HAP-1 (cell line): ENCODE measurements around the gene ATP6V0D1.

Source experiments
- DNase-seq, 2 experiments: peaks; one replicate each; pipeline ENCODE4 v3.0.0-alpha.2; 2016 to 2020; ENCODE audit warnings: low spot score in 2 of 2
- H3K27me3 ChIP-seq: fragments of 250-450 bp; sonication (Bioruptor Pico); 2 replicates; pipeline ENCODE4 v1.5.1; 2020; ENCODE audit warnings: low read depth, mild to moderate bottlenecking, moderate library complexity
- H3K36me3 ChIP-seq: fragments of 250-450 bp; sonication (Bioruptor Pico); replicated peaks from 2 replicates; pipeline ENCODE4 v1.5.1; 2020; ENCODE audit warnings: mild to moderate bottlenecking
- H3K4me1 ChIP-seq: fragments of 250-450 bp; sonication (Bioruptor Pico); 2 replicates; pipeline ENCODE4 v1.5.1; 2020; ENCODE audit warnings: mild to moderate bottlenecking
- H3K4me3 ChIP-seq: fragments of 250-450 bp; sonication (Bioruptor Pico); 2 replicates; pipeline ENCODE4 v1.5.1; 2020; ENCODE audit warnings: mild to moderate bottlenecking, moderate library complexity
- H3K9me3 ChIP-seq: fragments of 250-450 bp; sonication (Bioruptor Pico); 2 replicates; pipeline ENCODE4 v1.5.1; 2020; ENCODE audit warnings: mild to moderate bottlenecking, moderate library complexity
- in situ Hi-C: fragments of 300-500 bp; cut with MboI; formaldehyde crosslinking; loops from 3 replicates; pipeline ENCODE4 v1.14.3; 2020; ENCODE audit warnings: low sequenced_read_pairs, inconsistent platforms, mixed read lengths

ATP6V0D1 gene

DNA sequence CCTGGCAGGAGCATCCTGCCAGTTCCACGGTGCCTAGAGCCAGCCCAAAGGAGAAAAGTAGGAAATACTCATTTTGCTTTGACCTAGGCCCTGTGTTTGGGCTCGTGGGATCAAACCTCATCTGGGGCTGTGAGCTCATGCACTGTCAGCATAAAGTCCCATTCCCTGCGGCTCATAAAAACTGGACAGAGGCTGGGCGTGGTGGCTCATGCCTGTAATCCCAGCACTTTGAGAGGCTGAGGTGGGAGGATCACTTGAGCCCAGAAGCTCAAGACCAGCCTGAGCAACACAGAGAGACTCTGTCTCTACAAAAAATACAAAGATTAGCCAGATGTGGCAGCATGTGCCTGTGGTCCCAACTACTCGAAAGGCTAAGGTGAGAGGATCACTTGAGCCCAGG, 17.9 kb downstream of the ATP6V0D1 start:
- H3K27me3 ChIP-seq, result no peaks in the 10 kb centered on the region
- H3K4me1 ChIP-seq, result peaks cover 4% of the 10 kb centered on the region; the same call in 1 of the 2 replicates
- no peak for DNase-seq
- no peak overlapping the region for H3K4me3 ChIP-seq
- in situ Hi-C loops, result loop anchor here (10.0 kb wide), 1 partner anchor 488 kb away; no protein-coding TSS in a partner anchor
- H3K9me3 ChIP-seq, result no peaks in the 10 kb centered on the region
- H3K36me3 ChIP-seq, result no peaks in the 10 kb centered on the region

DNA sequence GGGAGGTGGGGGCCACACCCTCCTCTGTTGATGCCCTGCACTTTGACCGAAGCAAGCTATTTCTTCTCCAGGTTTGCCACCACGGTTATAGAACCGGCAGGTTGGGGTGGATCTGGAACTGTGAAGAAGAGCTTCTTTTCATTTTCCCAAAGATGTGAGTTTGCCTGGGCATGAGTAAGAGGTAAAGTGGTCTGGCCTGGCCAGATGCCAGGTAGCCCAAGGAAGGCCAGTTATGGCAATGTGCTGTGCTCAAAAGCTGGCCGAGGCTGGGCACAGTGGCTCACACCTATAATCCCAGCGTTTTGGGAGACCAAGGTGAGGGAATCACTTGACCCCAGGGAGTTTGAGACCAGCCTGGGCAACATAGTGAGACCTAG, 18.7 kb downstream of the ATP6V0D1 start:
- in situ Hi-C loops, result loop anchor here (10.0 kb wide), 1 partner anchor 487 kb away; no protein-coding TSS in a partner anchor
- H3K4me1 ChIP-seq, result peaks cover 4% of the 10 kb centered on the region; the same call in 1 of the 2 replicates
- H3K27me3 ChIP-seq, result no peaks in the 10 kb centered on the region
- H3K4me3 ChIP-seq, result no peak overlapping the region
- no peaks in the 10 kb centered on the region for H3K9me3 ChIP-seq
- no peak for DNase-seq
- H3K36me3 ChIP-seq, result no peaks in the 10 kb centered on the region

DNA sequence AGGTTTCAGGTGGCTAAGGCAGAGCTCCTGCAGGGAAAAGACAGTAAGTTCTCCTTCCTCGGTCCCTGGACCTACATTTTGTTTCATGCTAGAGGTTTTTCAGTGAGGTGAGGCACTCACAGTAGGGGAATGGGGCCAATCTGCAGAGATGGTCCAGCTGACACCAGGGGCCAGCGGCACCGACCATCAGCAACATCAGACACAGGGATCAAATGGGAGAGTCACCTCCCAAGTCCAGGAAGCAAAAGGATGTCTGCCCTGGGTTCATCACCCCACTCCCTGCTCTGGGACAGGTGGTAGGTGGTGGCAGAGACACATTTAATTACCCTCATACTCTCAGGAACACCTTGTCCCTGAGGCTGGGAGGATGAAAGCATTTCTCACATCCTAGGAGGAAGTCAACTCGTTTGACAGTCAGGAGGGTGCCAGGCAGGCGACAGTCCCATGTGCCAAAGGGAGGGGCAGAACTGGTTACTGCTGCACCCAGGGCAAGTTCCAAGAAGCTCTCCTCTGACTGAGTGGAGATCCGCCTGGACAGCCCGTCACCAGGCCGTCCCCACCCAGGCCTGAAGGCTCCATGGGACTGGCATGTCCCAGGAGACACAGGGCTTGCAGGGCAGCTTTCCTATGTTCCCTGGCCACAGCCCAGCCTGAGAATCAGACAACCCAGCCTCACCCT, 19.2 kb downstream of the ATP6V0D1 start:
- Histone ChIP-seq H3K27me3 (no peaks in the 10 kb centered on the region), H3K36me3 (no peaks in the 10 kb centered on the region), H3K4me3 (no peak overlapping the region), H3K9me3 (no peaks in the 10 kb centered on the region), H3K4me1 (peaks cover 3% of the 10 kb centered on the region; the same call in 1 of the 2 replicates)
- in situ Hi-C loops, result loop anchor here (10.0 kb wide), 1 partner anchor 487 kb away; no protein-coding TSS in a partner anchor
- no peak for DNase-seq

DNA sequence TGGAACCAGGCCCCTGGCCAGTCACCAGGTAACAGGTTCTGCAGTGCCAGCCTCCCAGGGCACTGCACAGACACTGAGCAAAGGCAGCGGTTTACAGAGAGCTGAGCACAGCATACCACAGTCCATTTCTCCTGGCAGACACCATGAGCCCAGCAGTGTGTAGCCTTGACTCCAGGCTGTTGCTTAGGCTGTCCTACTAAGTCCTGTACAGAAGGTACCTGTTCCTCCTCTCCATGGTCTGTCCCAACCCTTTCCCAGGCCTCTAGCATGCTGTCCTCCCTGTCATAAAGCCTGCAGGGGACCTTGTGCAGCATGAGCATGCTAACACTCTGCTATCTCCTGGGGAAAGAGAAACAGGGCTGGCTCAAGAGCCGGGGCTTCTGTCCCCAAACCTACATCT, 20.0 kb downstream of the ATP6V0D1 start:
- H3K4me1 ChIP-seq, result no peaks in the 10 kb centered on the region
- no peaks in the 10 kb centered on the region for H3K36me3 ChIP-seq
- H3K4me3 ChIP-seq, result no peak overlapping the region
- H3K27me3 ChIP-seq, result no peaks in the 10 kb centered on the region
- no peak for DNase-seq
- in situ Hi-C loops, result loop anchor here (10.0 kb wide), 1 partner anchor 486 kb away; no protein-coding TSS in a partner anchor
- no peaks in the 10 kb centered on the region for H3K9me3 ChIP-seq

DNA sequence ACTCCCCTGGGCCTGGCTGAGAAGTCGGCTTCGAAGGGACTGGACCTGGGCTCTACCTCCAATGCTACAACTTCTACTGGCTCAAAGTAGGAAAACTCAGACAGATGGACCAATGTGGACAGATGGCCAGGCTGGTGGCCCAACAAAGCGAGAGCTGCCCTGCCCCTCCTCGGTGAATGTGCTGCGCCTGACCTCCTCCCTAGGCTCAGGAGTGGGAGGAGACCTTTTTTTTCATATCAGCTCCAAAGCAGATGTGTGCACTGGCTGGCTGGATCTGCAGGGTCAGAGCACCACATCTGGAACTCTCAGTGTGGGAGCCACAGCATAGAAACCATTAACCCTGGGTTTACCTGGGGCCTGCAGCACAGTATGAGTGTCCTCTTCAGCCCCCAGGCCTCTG, 20.8 kb downstream of the ATP6V0D1 start:
- no peaks in the 10 kb centered on the region for H3K36me3 ChIP-seq
- in situ Hi-C loops, result loop anchor here (10.0 kb wide), 1 partner anchor 485 kb away; no protein-coding TSS in a partner anchor
- H3K4me1 ChIP-seq, result no peaks in the 10 kb centered on the region
- DNase-seq, result no peak
- no peak overlapping the region for H3K4me3 ChIP-seq
- H3K27me3 ChIP-seq, result no peaks in the 10 kb centered on the region
- no peaks in the 10 kb centered on the region for H3K9me3 ChIP-seq

DNA sequence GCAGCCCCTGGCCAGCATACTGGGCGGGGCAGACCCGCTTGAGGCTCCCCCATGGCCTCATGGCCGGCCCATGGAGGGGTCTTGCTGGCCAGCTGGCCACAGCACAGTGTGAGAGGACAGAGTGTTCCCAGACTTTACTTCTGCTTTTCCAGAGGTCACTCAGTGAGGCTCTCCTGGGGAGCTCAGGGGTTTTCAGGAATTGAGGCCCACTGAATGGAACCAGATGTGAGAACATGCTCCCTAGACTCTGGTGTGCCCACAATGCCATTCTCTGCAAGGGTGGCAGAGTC, 21.2 kb downstream of the ATP6V0D1 start:
- no peaks in the 10 kb centered on the region for H3K4me1 ChIP-seq
- no peak overlapping the region for H3K4me3 ChIP-seq
- no peak for DNase-seq
- H3K9me3 ChIP-seq, result no peaks in the 10 kb centered on the region
- no peaks in the 10 kb centered on the region for H3K27me3 ChIP-seq
- in situ Hi-C loops, result loop anchor here (10.0 kb wide), 1 partner anchor 485 kb away; no protein-coding TSS in a partner anchor
- H3K36me3 ChIP-seq, result no peaks in the 10 kb centered on the region

DNA sequence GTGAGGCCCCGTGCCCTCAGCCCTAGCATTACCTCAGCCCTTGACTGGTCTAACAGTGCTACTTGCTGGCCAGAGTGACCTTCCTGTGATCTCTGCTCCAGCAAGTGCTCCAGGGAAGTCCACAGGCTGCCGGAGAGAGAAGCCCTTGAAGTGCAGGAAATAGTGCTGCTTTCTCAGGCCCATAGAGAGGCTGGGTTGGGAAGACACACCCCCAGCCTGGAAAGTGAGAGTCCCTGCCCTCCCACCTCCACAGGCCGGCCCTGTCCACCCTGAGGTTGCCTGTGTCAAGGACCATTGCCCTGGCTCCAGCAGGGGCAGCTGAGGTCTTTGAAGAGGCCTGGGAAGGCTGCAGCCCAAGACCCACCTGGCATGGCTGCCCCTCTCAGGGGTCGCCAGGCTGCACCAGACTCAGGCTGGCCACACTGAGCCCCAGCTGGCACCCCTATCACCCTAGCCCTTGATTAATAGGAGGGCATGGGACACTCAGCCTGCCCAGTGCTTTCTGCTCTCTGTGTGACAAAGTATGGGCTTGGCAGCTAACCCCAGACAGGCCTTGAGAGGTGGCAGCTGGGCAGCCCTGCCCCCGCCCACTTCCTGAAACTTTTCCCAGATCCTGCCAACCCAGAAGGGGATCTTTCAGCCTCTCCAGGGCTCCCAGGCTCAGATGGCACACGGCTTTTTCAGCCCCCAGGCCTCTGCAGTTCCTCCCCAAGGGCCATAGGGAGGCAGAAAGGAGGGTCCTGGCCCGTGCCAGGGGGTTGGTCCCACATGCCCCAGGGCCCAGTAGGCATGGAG, 21.7 kb downstream of the ATP6V0D1 start:
- Histone ChIP-seq H3K27me3 (no peaks in the 10 kb centered on the region), H3K4me1 (no peaks in the 10 kb centered on the region), H3K9me3 (no peaks in the 10 kb centered on the region), H3K36me3 (no peaks in the 10 kb centered on the region), H3K4me3 (no peak overlapping the region)
- no peak for DNase-seq
- in situ Hi-C loops, result no loop called here

DNA sequence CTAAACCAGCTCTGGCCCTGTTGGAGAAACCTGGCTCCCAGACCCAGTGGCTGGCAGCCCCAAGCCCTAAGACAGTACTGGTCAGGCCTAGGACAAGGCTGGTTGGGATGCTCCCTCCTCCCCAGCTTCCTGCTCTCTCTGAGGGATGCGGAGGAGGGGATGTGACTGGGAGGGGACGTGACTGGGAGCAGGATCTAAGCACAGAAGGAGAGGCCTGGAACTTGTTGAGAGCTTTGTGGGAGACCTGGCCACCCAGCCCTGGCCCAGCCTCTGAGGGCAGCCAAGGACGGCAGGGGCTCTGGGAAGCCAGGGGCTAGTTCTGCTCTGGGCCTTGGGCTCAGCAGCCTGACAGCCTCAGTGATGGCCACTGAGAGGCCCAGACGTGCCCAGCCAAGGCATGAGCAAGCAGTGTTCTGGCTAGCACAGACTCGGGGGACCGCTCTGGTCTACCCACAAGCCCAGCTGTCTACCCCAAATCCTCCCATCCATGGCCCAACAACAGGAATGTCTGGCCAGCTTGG, 22.8 kb downstream of the ATP6V0D1 start:
- Histone ChIP-seq H3K27me3 (no peaks in the 10 kb centered on the region), H3K4me1 (no peaks in the 10 kb centered on the region), H3K36me3 (no peaks in the 10 kb centered on the region), H3K9me3 (no peaks in the 10 kb centered on the region), H3K4me3 (no peak overlapping the region)
- DNase-seq, result no peak
- in situ Hi-C loops, result no loop called here

DNA sequence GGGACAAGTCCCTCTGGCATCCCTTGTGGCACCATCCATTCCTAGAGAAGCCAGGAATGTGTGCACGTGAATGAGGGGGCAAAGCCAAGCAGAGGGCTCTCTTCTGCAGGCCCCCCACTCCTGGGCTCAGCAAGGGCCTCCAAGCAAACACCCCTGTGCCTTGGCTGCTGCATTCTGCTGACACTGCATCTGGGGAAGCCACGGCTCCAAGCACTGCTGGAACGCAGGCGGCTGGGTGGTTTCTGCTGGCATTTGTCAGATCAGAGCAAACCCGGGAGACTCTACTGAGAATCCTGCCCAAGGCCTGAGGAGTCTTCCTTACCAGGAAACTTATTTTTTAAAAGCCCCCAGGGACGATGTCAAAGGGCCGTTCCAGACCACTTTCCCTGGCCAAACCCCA, 23.3 kb downstream of the ATP6V0D1 start:
- Histone ChIP-seq H3K4me3 (no peak overlapping the region), H3K4me1 (no peaks in the 10 kb centered on the region), H3K27me3 (no peaks in the 10 kb centered on the region), H3K9me3 (no peaks in the 10 kb centered on the region), H3K36me3 (no peaks in the 10 kb centered on the region)
- DNase-seq, result no peak
- in situ Hi-C loops, result no loop called here

DNA sequence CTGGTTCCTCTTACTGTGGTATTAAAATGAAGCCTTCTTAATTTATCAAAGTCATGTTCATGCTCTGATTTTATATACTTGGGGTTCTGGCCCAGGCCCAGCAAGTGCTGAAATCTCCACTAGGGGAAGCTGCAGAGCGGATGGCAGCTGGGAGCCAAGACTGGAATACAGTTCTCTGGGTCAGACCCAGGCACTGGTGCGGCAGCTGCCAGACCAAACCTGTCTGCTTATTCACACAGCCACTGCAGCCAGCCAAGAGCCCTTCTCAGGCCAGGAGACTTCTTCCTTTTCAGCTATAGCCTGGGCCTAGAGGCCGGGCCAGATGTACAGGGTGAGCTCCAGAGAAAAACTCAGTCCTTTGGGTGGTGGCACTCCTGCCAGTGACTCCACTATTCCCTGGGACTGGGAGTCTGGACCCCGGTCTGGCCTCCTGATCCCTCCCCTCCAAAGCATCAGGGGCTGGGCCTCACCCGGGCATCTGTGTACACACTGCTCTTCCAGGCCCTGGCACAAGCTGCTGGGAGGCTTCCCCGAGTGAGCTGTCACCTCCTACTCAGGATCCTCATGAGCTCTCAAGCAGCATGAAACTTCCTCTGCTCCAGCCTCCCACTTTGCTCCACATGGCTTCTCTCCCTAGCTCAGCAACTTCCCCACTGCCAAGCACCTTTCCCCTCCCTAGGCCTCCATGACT, 24.4 kb downstream of the ATP6V0D1 start:
- in situ Hi-C loops, result no loop called here
- no peaks in the 10 kb centered on the region for H3K4me1 ChIP-seq
- DNase-seq, result no peak

DNA sequence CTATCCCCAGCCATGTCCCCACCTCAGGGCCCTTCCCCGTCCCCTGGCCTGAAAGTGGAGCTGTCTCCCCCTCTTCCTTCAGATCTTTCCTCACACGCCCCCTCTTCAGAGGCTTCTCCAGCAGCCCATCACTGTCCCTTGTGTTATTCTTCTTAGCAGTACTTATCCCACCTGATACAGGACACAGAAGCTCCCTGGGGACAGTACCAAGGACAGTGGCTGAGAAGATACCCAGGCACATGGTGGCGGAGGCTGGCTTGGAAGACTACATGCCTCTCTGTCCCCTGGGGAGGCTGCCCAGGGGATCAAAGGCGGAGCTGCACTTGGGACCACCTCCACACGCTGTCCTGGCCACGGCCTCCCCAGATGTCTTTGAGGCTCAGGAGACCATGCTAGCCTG, 26.1 kb downstream of the ATP6V0D1 start:
- in situ Hi-C loops, result no loop called here
- H3K4me3 ChIP-seq, result no peak overlapping the region

More for the DNA sequence above, 24.4 kb downstream of the ATP6V0D1 start:
- Histone ChIP-seq H3K9me3 (no peaks in the 10 kb centered on the region), H3K36me3 (no peaks in the 10 kb centered on the region; the same call in 1 of the 2 replicates), H3K27me3 (no peaks in the 10 kb centered on the region), H3K4me3 (no peak overlapping the region)

DNA sequence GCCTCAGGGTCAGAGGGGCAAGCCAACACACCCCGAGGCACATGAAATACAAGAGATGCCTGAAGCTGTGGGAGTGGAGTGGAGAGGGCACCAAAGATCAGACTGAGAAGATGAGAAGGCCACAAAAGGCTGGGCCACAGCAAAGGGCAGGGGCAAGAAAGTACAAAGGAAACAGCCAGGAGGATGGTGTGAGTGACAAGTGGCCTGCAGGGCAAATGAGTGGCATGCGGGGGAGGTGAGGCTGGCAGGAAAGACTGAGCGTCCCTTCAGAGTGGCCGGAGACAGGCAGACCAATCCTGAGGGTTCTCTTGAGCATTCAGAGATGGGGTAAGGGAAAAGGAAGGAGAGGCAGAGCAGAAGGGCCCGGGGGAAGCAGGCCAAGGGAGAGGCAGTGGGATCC, 26.9 kb downstream of the ATP6V0D1 start:
- in situ Hi-C loops, result no loop called here
- no peaks in the 10 kb centered on the region for H3K9me3 ChIP-seq
- H3K4me3 ChIP-seq, result no peak overlapping the region
- DNase-seq, result no peak
- H3K27me3 ChIP-seq, result no peaks in the 10 kb centered on the region
- no peaks in the 10 kb centered on the region; the same call in 1 of the 2 replicates for H3K36me3 ChIP-seq
- H3K4me1 ChIP-seq, result no peaks in the 10 kb centered on the region

More for the DNA sequence above, 26.1 kb downstream of the ATP6V0D1 start:
- Histone ChIP-seq H3K27me3 (no peaks in the 10 kb centered on the region), H3K9me3 (no peaks in the 10 kb centered on the region), H3K4me1 (no peaks in the 10 kb centered on the region), H3K36me3 (no peaks in the 10 kb centered on the region; the same call in 1 of the 2 replicates)
- DNase-seq, result no peak

DNA sequence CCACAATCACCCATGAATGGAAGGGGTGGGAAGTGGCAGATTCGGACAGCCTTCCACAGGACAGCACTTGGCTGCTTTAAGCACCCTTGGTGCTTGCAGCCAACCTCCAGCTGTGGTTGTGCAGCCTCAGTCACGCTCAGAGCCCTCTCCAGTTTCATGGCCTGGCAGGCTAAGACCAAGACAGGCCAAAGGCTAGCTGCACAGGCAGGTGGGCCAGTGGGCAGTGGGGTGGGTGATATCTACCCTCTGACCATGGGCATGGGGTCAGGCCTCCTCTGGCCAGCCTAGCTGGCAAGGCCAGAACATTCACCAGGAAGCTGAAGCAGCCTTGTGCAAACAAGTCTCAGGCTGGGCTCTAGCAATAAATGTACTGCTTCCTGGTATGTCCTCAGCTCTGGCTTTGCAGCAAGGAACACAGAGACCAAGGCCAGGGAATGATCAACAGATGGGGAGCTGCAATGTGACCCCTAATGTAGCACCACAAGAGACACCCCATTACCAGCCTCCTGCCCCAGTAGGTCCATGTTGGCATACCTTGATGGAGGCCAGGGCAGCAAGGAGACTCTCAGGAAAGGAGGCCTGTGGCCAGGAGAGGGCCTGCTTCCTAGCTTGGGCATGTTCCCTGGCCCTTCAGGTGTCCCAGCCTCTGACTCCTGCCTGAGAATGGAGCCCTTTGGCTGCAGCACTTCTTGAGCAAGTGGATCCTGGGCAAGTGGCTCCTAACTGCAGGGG, 29.1 kb downstream of the ATP6V0D1 start:
- Histone ChIP-seq H3K27me3 (no peaks in the 10 kb centered on the region), H3K9me3 (no peaks in the 10 kb centered on the region), H3K36me3 (no peaks in the 10 kb centered on the region; the same call in none of the 2 replicates), H3K4me1 (no peaks in the 10 kb centered on the region), H3K4me3 (no peak overlapping the region)
- in situ Hi-C loops, result no loop called here
- DNase-seq, result no peak
